Panc1 (cell line): ENCODE measurements around the gene MAD1L1. TPM values are rescaled to one million over a fixed set of nuclear protein-coding genes. Genes with fewer than 3 reads are reported as not detected.

ENCODE experiments used
- ATAC-seq: fragments of 200-7000 bp; cut with Tn5 transposase; 2 replicates; pipeline ENCODE4 v1.9.1; 2020; ENCODE audit warnings: mild to moderate bottlenecking, moderate library complexity
- BruUV-seq: library from RNA; stranded (reverse); fragments of 400-500 nt; replicated peaks from 2 replicates; lab custom pipeline; 2021; lab: Mats Ljungman, UMichigan
- CTCF ChIA-PET: fragments of 300-600 bp; sonication (Branson Sonifier 250); formaldehyde crosslinking; loops from one replicate; lab custom pipeline; 2022; ENCODE audit warnings: antibody characterized with exemption; lab: Charles Lee
- POLR2A ChIA-PET: fragments of 300-600 bp; sonication (Branson Sonifier 250); formaldehyde crosslinking; loops from one replicate; lab custom pipeline; 2022; ENCODE audit warnings: antibody characterized with exemption; lab: Charles Lee
- DNase-seq: peaks from one replicate; pipeline ENCODE4 v3.0.0-alpha.2; 2010; ENCODE audit warnings: low read depth, low spot score
- H3K27ac ChIP-seq: 2 replicates; pipeline ENCODE4 v1.5.1; 2011; ENCODE audit warnings: mild to moderate bottlenecking, low read length, inconsistent platforms
- H3K27me3 ChIP-seq: fragments of 200-500 bp; sonication (Bioruptor generic); 2 replicates; pipeline ENCODE4 v1.6.0; 2014; ENCODE audit warnings: low read length, inconsistent platforms; ENCODE audit not compliant: control insufficient read depth, insufficient read depth
- H3K36me3 ChIP-seq: fragments of 200-500 bp; sonication (Bioruptor generic); 2 replicates; pipeline ENCODE4 v1.5.1; 2014; ENCODE audit warnings: inconsistent platforms, mild to moderate bottlenecking, low read length, moderate library complexity; ENCODE audit not compliant: control insufficient read depth, insufficient read depth
- H3K4me1 ChIP-seq: 2 replicates; pipeline ENCODE4 v1.5.1; 2011; ENCODE audit warnings: inconsistent platforms, mild to moderate bottlenecking, low read length, moderate library complexity; ENCODE audit not compliant: control insufficient read depth, insufficient read depth
- H3K4me3 ChIP-seq, 2 experiments: 2 replicates each; pipeline ENCODE4 v1.5.1; 2011 to 2012; ENCODE audit warnings: low read depth in 2 of 2, low read length in 2 of 2, mild to moderate bottlenecking in 2 of 2, inconsistent platforms in 1 of 2, moderate library complexity in 1 of 2
- H3K9me3 ChIP-seq: fragments of 200-500 bp; sonication (Bioruptor generic); 2 replicates; pipeline ENCODE4 v1.5.1; 2014; ENCODE audit warnings: low read depth, mild to moderate bottlenecking, inconsistent platforms, low read length, moderate library complexity; ENCODE audit not compliant: control insufficient read depth, insufficient read depth
- CTCF ChIP-seq: fragments of 450-650 bp; IDR thresholded peaks from 2 replicates; pipeline ENCODE4 v1.5.1; 2017; ENCODE audit warnings: mild to moderate bottlenecking
- POLR2AphosphoS5 ChIP-seq: IDR thresholded peaks from 2 replicates; pipeline ENCODE4 v1.6.1; 2012; ENCODE audit warnings: mild to moderate bottlenecking, low read depth, low read length, moderate library complexity
- SIN3A ChIP-seq: IDR thresholded peaks from 2 replicates; pipeline ENCODE4 v1.6.1; 2012; ENCODE audit warnings: low read depth, mild to moderate bottlenecking, low read length, moderate library complexity, borderline replicate concordance; ENCODE audit not compliant: insufficient read depth
- TCF7L2 ChIP-seq: IDR thresholded peaks from 2 replicates; pipeline ENCODE4 v1.6.1; 2011; ENCODE audit warnings: mild to moderate bottlenecking, low read depth, low read length, inconsistent platforms
- in situ Hi-C: cut with HindIII; loops from 2 replicates; pipeline ENCODE4 v1.10.0; 2016; ENCODE audit warnings: low sequenced_read_pairs, low pct_unique_long_range_greater_than_20kb
- intact Hi-C: fragments of 100-400 bp; cut with micrococcal nuclease; formaldehyde crosslinking; loops from one replicate; pipeline ENCODE4 v1.10.0; 2022; ENCODE audit not compliant: unreplicated experiment
- total RNA-seq: library from RNA; stranded (reverse); gene quantifications from one replicate; pipeline ENCODE4 v1.2.1, GENCODE V29; 2021; ENCODE audit not compliant: unreplicated experiment
- TF ChIP-seq, protein P1 (sequence below), 2 experiments: IDR thresholded peaks; 2 replicates each; pipeline ENCODE4 v1.6.1; 2011 to 2012; ENCODE audit warnings: low read depth in 2 of 2, control low read depth in 1 of 2, low read length in 1 of 2, mild to moderate bottlenecking in 1 of 2, moderate library complexity in 1 of 2; ENCODE audit not compliant: insufficient read depth in 1 of 2

The MAD1L1 gene
- total RNA-seq, 1 experiment from 2014 or later: 70.8 TPM

GRCh38 chr7:1961701-1962276 is 271.0 kb downstream of the MAD1L1 start:
- intact Hi-C loops: no loop called here
- Histone ChIP-seq H3K4me3 (no peak overlapping the region), H3K4me1 (no peaks in the 10 kb centered on the region), H3K27me3 (no peaks in the 10 kb centered on the region), H3K36me3 (no peaks in the 10 kb centered on the region), H3K27ac (no peak overlapping the region), H3K9me3 (no peaks in the 10 kb centered on the region)
- DNase-seq (no peak), ATAC-seq (no peak)
- CTCF ChIA-PET: no interaction called here
- in situ Hi-C loops: no loop called here
- POLR2A ChIA-PET: no interaction called here
- BruUV-seq: no TSS peak
- TF ChIP-seq SIN3A: no peak
- no peak for TF ChIP-seq POLR2AphosphoS5
- no peak for TF ChIP-seq CTCF
- no peak for TF ChIP-seq TCF7L2
- TF ChIP-seq, protein P1, sequence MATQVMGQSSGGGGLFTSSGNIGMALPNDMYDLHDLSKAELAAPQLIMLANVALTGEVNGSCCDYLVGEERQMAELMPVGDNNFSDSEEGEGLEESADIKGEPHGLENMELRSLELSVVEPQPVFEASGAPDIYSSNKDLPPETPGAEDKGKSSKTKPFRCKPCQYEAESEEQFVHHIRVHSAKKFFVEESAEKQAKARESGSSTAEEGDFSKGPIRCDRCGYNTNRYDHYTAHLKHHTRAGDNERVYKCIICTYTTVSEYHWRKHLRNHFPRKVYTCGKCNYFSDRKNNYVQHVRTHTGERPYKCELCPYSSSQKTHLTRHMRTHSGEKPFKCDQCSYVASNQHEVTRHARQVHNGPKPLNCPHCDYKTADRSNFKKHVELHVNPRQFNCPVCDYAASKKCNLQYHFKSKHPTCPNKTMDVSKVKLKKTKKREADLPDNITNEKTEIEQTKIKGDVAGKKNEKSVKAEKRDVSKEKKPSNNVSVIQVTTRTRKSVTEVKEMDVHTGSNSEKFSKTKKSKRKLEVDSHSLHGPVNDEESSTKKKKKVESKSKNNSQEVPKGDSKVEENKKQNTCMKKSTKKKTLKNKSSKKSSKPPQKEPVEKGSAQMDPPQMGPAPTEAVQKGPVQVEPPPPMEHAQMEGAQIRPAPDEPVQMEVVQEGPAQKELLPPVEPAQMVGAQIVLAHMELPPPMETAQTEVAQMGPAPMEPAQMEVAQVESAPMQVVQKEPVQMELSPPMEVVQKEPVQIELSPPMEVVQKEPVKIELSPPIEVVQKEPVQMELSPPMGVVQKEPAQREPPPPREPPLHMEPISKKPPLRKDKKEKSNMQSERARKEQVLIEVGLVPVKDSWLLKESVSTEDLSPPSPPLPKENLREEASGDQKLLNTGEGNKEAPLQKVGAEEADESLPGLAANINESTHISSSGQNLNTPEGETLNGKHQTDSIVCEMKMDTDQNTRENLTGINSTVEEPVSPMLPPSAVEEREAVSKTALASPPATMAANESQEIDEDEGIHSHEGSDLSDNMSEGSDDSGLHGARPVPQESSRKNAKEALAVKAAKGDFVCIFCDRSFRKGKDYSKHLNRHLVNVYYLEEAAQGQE (IDR thresholded peaks at IDR 0.05; ENCODE audit: insufficient read depth in 1 of 2, low read depth in 2 of 2, low read length in 1 of 2): no peak

DNA sequence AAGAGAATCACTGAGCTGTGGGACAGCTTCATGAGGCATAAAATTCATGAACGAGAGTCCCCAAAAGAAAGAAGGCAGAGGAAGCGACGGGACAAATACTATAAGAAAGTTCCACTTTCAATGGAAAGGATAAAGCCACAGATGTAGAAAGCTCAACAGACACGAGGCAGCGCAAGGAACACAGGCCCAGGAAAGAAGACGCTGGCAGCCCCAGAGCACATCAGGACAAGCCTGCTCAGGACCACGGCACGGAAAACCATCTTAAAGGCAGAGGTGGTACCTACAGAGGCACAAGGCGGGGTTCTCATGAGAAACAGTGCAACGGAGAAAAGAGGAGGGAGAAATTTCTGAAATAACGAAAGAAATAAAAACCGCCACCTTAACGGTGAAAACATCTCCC is 273.4 kb downstream of the MAD1L1 start:
- no peaks in the 10 kb centered on the region for H3K36me3 ChIP-seq
- no TSS peak for BruUV-seq
- TF ChIP-seq SIN3A: no peak
- TF ChIP-seq CTCF: no peak
- TF ChIP-seq, protein P1 (IDR thresholded peaks at IDR 0.05; ENCODE audit: insufficient read depth in 1 of 2, low read depth in 2 of 2, low read length in 1 of 2): no peak
- TF ChIP-seq POLR2AphosphoS5: no peak
- no peak for TF ChIP-seq TCF7L2
- DNase-seq: no peak
- no peaks in the 10 kb centered on the region for H3K4me1 ChIP-seq
- in situ Hi-C loops: no loop called here
- H3K27ac ChIP-seq: no peak overlapping the region
- CTCF ChIA-PET: no interaction called here
- H3K4me3 ChIP-seq: no peak overlapping the region
- no peaks in the 10 kb centered on the region for H3K27me3 ChIP-seq
- ATAC-seq: no peak
- no peaks in the 10 kb centered on the region for H3K9me3 ChIP-seq
- intact Hi-C loops: no loop called here
- POLR2A ChIA-PET: no interaction called here
